ENCODE data around the gene ITGAE.
"Not testable (repeated sequence)": the region's sequence is repeated elsewhere in the genome, so short reads cannot be mapped to it uniquely, and the experiment has no call there.

The ITGAE gene

DNA sequence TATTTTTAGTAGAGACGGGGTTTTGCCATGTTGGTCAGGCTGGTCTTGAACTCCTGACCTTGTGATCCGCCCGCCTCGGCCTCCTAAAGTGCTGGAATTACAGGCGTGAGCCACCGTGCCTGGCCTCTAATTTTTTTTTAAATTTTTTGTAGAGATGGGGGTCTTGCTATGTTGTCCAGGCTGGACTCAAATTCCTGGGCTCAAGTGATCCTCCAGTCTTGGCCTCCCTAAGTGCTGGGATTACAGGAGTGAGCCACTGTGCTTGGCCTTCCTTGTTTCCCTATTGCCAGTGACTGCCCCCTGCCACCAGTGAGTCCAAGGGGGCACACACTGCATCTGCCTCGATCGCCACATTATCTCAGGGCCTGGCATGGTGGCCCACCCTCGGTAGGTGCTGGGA is 6.8 kb downstream of the ITGAE start:
- not testable (repeated sequence) for DNase-seq

DNA sequence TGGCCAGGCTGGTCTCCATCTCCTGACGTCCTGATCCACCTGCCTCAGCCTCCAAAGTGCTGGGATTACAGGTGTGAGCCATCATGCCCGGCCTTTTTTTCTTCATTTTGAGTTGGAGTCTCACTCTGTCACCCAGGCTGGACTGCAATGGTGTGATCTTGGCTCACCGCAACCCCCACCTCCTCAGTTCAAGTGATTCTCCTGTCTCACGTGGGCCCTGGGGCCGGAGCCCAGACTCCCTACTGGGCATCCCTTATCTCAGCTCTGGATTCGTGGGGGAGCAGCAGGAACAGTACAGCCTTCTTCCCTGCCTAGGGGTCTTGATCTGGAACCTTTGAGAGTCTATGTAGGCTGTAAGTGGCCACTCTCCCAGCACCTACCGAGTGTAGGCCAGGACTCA is 7.7 kb downstream of the ITGAE start:
- DNase-seq: not testable (repeated sequence)

DNA sequence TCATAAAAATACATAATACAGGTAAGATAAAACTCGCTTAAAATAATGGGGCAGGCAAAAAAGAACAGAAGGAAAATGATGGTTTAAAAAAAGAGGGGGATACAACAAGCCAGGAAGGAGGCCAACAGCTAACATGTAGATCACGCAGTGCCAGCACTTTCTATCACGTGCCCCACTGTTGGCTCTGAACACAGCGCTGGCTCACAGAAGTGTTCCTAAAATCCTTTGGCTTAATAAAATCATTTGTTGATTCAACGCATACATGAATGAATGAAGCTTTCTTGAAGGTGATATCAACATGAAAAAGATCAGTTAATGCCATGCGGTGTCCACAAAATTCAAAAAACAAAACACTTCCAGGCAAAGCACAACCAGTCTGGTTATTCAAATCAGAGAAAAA is 8.5 kb downstream of the ITGAE start:
- no peak for DNase-seq

DNA sequence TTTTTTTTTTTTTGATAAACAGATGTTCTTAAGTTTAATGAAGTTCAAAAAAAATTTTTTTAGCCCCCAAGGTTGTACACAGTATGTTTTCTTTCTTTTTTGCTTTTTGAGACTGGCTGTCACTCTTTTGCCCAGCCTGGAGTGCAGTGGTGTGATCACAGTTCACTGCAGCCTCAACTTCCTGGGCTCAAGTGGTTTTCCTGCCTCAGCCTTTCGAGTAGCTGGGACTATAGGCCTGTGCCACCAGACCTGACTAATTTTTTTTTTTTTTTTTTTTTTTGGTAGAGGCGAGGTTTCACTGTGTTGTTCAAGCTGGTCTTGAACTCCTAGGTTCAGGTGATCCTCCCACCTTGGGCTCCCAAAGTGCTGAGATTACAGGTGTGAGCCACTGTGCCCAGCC is 12.8 kb downstream of the ITGAE start:
- no peak for DNase-seq

DNA sequence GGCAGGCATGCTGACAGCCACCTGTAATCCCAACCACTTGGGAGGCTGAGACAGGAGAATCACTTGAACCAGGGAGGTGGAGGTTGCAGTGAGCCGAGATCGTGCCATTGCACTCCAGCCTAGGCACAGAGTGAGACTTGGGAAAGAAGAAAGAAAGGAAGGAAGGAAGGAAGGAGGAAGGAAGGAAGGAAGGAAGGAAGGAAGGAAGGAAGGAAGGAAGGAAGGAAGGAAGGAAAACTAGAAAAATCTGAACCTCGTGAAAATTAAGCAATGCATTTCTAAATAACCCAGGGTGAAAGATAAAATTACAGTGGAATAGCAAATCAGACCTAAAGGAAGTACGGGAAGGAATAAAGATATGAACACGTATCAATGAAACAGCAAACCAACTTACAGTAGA is 15.7 kb downstream of the ITGAE start:
- not testable (repeated sequence) for DNase-seq

DNA sequence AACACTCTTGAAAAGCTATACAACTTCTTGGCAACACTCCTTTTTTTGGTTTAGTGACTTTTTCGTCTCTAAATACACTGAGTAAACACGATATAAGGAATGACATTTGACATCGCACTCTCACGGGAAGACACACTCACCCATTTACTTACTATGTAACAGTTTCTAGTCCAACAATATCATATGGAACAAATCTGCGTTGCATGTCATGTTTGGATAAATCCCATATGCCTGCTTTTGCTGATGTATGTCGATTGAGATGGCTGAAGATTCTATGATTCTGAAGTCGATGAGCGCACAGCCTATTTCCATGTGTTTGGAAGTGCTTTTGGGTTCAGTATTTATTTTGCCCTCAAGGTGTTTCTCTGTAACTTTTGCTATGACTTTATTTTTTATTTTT is 18.2 kb downstream of the ITGAE start:
- no peak for DNase-seq

DNA sequence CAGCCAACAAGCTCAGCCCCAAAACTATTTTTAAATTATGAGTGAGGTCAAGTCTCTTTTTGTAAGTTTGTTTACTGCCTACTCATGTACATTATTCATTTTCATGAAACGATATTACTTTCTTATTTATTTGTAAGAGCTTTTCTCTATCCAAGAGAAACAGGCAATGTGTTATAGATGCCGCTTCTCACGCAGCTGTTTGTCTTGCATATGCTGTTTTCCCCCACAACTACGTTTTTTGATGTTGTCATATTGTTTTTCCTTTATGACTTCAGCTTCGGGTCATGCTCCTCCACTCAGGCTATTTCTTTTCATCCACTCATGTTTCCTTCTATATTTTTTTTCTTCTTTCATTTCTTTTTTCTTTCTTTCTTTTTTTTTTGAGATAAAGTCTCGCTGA is 20.0 kb downstream of the ITGAE start:
- DNase-seq: no peak

DNA sequence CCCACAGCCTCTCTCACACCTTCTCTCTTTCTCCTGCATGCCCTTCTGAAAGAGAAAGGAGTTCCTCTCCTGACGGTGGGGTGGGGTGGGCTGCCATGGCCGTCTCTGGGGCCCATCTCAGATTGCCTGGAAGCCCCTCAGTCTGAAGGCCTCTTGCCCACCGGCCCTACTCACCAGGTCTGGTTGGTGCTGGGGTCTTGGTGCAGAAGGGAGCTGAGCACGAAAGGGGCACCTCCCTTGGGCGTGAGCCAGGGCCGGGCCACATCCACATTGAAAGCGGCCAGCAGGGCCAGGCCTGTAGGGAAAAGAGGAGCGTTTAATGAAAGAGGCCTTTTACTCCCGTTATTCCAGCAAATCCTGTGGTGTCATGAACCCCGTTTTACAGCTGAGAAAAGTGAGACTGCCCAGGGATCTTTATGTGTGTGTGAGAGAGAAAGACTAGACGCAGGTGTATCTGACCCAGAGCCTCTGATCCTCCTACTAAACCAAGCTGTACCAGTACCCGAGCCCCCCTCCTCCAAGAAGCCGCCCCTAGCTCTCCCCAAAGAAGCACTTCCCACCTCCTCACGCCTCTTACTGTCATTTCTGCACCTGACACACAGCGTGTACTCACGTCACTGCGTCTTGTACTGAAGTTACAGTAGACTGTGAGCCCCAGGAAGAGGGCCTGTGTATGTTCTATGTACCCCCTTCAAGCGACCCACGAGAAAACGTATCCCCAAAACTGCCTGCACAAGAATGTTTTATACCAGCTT is 23.4 kb downstream of the ITGAE start:
- no peak for DNase-seq

DNA sequence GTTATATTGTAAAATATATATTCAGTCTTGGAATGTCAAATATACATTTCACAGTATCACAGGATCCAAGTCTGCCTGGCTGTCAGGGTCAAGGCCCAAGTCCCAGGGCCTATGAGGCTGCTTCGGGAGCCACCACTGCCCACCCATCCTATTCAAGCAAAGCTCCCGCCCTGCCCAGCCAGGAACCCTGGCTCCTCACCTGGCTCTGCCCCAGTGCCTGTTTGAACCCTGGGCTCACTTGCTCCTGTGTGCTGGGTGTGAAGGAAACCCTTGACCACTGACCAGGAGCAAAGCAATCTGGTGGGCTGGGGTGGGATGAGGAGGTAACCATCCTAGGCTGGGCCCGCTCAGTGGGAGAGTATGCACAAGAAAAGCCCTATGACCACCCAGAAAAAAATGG is 27.0 kb downstream of the ITGAE start:
- DNase-seq: no peak

DNA sequence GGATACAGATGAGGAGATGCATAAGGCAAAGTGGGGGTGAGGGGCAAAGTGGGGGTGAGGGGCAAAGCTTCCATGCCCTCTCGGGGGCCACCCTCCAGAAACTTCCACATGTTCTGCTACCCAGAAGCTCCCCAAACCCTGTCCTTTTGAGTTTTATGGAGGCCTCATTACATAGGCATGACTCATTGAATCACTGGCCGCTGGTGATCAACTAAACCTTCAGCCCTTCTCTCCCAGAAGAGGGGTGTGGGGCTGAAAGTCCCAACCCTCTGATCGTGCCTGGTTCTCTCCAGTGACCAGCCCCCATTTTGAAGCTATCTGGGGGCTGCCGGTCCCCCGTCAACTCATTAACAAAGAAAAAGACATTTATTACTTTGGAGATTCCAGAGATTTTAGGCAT is 27.5 kb downstream of the ITGAE start:
- no peak for DNase-seq

DNA sequence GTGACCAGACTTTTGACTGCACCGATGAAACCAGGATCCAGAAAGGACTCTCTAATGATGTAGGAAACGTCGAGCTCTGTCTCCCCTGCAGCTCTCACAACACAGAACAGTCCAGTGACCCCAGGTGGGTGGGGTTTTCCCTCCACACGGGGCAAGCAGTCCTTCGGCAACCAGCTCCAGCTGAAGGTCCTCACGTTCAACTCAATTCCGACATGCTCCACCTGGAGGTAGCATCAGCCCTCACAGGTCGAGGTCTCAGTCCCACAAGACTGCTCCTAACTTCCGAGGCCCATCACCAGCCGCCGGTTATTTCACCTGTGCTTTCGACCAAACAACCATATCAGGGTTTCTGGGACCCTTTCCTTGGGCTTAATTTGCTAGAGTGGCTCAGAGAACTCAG is 28.2 kb downstream of the ITGAE start:
- no peak for DNase-seq

DNA sequence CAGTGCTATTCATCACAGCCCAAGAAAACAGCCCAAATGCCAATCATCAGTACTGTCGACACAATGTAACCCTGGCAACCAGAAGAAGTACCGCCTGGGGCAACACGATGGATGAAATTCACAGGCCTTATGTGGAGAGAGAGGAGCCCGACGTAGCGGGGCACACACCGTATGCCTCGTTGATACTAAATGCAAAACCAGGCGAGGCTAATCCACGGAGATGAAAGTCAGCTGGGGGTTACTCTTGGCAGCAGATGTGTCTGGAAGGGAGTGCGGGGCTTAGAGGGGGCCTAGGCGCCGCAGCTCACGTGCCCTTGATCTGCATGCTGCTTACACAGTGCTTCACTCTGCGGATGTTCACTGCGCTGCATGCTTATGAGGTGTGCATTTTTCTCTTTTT is 29.8 kb downstream of the ITGAE start:
- DNase-seq: no peak

DNA sequence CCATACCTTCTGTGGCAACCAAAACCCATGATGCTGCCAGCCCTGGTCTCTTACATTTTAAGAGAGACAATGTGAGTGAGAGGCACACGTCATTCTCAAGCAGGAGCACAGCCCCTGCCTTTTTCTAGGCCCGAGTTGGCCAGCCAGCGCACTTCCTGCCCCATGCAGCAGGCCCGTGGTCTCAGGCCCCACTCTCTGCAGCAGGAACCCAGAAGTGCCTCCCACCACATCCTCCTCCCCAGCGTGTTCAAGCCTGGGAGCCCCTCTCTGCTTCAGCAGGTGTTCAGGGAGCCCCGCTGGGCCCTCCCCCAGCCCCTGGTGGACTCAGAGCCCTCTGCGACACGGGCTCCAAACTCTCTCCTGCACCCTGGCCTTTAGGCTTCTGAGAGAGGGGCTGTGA is 30.5 kb downstream of the ITGAE start:
- no peak for DNase-seq

DNA sequence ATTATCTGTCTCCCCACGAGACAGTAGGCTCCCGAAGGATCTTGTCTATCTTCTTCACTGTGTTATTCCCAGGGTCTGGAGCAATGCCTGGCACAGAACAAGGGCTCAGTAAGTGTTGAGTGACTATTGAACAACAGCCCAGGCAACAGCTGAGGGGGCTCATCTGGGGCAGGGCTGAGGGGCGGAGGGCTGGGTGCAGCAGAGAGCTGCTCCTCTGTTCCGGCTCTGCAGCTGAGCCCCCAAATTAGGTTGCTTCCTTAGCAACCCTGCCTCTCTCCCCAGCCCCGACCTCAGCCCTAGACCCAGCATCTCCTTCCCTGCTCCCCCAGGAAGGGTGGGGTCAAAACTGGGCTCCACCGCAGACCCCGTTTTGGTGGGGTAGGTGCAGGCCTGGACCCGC is 32.2 kb downstream of the ITGAE start:
- no peak for DNase-seq

DNA sequence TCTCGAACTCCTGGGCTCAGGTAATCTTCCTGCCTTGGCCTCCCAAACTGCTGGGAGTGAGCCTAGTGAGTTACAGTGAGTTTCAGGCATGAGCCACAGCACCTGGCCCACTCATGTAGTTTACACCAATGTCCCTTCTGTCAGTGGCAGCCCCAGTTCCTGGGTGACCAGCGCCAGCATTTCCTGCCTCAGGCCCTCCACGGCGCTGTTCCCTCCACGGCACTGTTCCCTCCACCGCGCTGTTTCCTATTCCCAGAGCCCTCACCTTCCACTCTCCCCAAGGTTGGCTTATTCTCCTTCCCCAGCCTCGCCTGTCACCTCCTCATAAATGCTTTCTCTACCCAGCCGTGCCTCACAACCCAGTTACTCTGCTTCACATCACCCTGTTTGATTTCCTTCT is 32.6 kb downstream of the ITGAE start:
- DNase-seq: no peak

DNA sequence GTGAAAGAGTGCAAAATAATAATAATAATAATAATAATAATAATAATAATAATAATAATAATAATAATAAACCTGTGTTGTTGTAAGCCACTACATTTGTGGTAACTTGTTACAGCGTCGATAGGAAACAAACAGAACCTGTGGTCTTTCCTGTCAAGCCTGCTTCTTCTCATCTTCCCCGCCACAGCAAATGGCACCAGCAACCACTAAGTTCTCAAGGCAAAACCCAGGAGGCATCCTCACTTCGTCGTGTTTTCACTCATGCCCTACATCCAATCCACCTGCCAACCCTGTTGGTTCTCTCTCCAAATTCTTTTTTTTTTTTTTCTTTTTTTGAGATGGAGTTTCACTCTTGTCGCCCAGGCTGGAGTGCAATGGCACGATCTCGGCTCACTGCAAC is 34.2 kb downstream of the ITGAE start:
- DNase-seq: no peak

DNA sequence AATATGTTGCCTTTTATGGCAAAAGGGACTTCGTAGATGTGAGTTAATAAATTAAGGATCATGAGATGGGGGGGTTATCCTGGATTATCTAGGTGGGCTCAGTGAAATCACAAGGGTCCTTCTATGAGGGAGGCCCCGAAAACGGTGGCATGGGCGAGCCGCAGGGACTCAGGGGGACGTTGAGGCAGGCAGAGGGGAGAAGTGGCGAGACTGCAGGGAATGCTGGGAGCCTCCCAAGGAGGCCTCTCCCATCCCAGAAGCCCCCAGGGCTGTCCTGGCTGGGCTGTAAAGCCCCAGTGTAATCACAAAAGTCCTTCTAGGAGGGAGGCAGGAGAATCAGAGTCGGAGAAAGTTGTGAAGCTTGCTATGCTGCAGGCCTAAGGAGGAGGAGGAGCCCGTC is 35.0 kb downstream of the ITGAE start:
- DNase-seq: no peak

DNA sequence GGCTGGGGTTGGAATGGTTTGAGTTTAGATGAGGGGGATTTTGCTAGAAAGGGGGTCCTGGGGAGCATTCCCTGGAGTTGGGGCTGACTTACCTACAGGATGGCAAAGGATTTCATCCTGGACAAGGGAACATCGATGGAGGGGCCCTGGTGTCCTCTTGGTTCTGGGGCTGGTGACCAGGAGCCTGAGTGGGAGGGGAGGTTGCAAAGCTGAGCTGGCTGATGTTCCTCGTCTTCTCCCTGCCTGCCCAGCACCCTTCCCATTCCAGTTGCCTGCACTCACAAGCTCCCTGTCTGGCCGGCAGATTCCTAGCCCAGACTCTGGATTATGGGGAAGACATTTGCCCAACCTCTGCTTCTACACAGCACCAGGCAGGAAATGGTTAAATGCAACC is 37.2 kb downstream of the ITGAE start:
- DNase-seq: no peak

DNA sequence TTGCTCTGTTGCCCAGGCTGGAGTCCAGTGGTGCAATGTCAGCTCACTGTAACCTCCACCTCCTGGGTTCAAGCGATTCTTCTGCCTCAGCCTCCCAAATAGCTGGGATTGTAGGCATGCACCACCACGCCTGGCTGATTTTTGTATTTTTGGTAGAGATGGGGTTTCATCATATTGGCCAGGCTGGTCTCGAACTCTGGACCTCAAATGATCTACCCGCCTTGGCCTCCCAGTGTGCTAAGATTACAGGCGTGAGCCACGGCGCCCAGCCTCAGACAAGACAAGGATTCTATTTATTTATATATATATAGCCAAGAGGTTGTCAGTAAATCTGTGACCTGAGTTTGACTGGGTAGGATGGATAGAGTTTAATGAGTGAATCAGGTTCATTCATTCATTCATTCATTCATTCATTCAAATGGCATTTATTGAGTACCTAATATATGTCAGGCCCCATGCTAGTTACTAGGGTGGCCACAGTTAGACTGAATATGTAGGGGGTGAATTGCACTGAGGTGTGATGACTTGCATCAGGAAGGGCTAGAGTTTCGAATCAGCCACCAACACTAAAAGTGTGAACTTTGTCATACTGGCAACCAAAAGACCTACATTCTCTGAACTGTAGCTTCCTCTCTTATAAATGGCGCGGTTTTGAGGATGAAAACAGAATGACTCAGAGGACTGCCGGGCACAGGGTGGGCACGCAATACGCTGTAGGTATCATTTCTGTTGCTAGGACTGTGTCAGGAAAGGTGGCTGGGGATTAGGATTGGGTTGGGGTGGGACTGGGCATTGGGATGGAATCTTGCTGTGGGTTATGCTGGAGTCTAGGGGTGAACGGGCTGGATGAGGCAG is 37.8 kb downstream of the ITGAE start:
- DNase-seq: no peak

DNA sequence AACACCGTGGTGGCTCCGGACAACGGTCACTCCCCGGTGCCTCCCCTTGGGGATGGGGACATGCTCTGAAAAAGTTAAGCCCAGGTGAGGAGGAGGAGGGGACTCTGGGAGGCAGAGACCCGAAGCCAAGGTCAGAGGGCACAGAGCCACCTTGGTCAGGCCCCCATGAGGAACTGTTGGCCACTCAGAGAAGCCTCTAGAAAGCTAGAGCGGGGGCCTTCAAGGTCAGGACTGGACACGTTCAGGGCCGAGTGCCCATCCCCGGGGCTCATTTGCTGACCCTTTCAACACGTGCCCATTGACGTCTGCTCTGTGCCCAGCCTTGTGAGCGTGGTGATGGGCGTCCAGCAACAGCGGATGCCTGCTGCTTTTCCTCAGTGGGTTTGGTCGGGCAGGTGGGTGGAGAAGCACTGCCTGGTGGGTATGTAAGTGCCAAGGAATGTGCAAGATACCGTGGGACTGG is 39.0 kb downstream of the ITGAE start:
- no peak for DNase-seq

DNA sequence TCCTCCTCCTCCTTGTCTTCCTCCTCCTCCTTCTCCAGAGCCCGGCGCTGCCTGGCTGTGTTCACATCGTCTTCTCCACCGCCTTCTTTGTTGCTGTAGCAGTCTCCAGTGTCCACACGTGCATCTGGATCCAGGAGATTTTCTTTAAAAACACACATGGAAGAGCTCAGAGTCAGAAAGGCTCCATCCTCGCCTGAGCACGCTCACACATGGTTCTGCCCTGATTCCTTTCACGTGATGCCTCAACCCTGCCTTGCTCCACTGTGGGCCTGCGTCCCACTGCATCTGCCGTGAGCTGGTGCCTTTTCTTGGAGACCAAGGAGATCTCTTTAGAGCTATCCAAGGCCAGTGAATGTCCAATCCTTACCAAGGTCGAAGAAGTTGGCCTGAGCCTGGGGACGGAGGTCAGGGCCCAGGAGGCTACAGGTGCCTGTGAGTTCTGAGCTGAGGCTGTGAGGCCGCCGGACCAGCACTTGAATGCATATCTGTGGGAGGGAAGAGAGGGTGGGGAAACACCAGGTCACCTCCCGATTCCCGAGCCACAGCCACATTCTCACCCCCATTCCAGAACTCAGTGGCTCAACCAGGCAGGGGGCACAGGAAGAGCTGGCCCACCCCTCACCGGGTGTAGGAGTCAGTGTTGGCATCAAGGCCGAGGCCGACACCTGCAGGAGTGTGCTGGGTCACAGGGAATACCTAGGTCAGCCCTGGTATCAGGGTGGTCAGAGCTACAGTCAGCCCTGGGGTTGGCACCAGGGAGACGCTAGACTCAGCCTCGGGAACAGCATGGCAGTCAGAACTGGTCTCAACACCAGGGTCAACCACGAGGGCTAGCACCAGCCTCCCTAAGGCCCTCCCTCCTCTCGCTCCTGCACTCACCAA is 39.7 kb downstream of the ITGAE start:
- DNase-seq: no peak

DNA sequence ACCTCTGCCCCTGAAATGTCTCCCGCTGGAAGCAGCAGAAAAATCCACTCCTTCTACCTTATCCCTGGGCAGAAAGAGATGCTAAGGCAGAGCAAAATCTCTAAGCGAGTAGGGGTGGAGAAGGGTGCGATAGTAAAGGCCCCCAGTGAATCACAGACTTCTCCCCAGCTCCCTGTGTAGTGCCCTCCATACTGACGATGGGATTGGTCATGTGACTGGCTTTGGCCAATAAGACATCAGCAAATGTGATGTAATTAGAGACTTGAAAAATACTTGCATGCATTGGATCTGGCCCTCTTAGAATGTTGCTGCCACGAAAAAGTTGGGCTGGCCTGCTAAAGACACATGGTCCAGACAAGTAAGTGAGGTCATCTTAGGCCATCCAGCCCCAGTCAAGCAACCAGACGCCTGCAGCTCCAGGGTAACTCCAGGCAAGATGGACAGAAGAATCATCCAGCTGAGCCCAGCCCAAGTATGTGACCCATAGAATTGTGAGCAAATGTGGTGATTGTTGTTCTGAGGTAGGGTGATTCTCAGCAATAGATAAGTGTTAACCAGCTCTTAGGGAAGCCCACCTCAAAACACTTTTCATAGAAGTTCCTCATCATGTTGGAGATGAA is 41.3 kb downstream of the ITGAE start:
- DNase-seq: no peak

Data from femur (tissue), 1 donor.